HCT116 (cell line): ENCODE measurements around the gene MORF4L1. TPM values are rescaled to one million over a fixed set of nuclear protein-coding genes. Genes with fewer than 3 reads are reported as not detected.
"Not testable (repeated sequence)": the region's sequence is repeated elsewhere in the genome, so short reads cannot be mapped to it uniquely, and the experiment has no call there.

Source experiments
- ATAC-seq: fragments of 200-7000 bp; cut with Tn5 transposase; 2 replicates; pipeline ENCODE4 v1.9.1; 2020; ENCODE audit warnings: mild to moderate bottlenecking, moderate library complexity
- BruUV-seq: library from RNA; stranded (reverse); fragments of 400-500 nt; replicated peaks from 2 replicates; lab custom pipeline; 2021; lab: Mats Ljungman, UMichigan
- CTCF ChIA-PET: fragments of 300-600 bp; sonication (Branson Sonifier 250); formaldehyde crosslinking; loops from one replicate; lab custom pipeline; 2021; ENCODE audit warnings: antibody characterized with exemption; lab: Charles Lee
- POLR2A ChIA-PET: fragments of 300-600, 350-600 bp; sonication (Branson Sonifier 250); formaldehyde crosslinking; loops from one replicate; lab custom pipeline; 2021; ENCODE audit warnings: antibody characterized with exemption; lab: Charles Lee
- RAD21 ChIA-PET, 2 experiments: fragments of 300-600 bp; sonication (Branson Sonifier 250); formaldehyde crosslinking; loops; one replicate each; lab custom pipeline; 2023; ENCODE audit warnings: low total read pairs in 2 of 2; ENCODE audit not compliant: uncharacterized antibody in 2 of 2, unreplicated experiment in 2 of 2, low non-redundant PET in 1 of 2; lab: Charles Lee
- DNase-seq: peaks from one replicate; pipeline ENCODE4 v3.0.0-alpha.2; 2010; ENCODE audit warnings: low read depth, low spot score
- H2AFZ ChIP-seq: fragments of 200-600 bp; shearing (Covaris generic), sonication (generic); 2 replicates; pipeline ENCODE4 v1.6.1; 2017; ENCODE audit warnings: low read depth, mixed run types, mixed read lengths, antibody characterized with exemption, low read length; ENCODE audit not compliant: poor library complexity, severe bottlenecking
- H3K27ac ChIP-seq: 2 replicates; pipeline ENCODE4 v1.5.1; 2012; ENCODE audit warnings: low read depth, low read length
- H3K27me3 ChIP-seq: fragments of 200-600 bp; sonication (generic); 2 replicates; pipeline ENCODE4 v1.6.1; 2016; ENCODE audit warnings: mixed run types, low read length, mixed read lengths; ENCODE audit not compliant: insufficient read depth
- H3K36me3 ChIP-seq, 2 experiments: fragments of 200-500 bp in 1 of 2; fragments of 200-600 bp in 1 of 2; sonication (Bioruptor generic) in 1 of 2; sonication (generic) in 1 of 2; 2 replicates each; pipeline versions ENCODE4 v1.5.1 to v1.6.1; 2014 to 2016; ENCODE audit warnings: low read length in 2 of 2, inconsistent platforms in 1 of 2, mixed read lengths in 1 of 2, mixed run types in 1 of 2; ENCODE audit not compliant: insufficient read depth in 2 of 2, control insufficient read depth in 1 of 2
- H3K4me1 ChIP-seq, 2 experiments: fragments of 200-600 bp in 1 of 2; sonication (generic) in 1 of 2; 2 replicates each; pipeline versions ENCODE4 v1.5.1 to v1.6.1; 2012 to 2017; ENCODE audit warnings: low read length in 2 of 2, inconsistent platforms in 1 of 2, mild to moderate bottlenecking in 1 of 2, mixed read lengths in 1 of 2, mixed run types in 1 of 2, moderate library complexity in 1 of 2; ENCODE audit not compliant: insufficient read depth in 2 of 2, control insufficient read depth in 1 of 2
- H3K4me2 ChIP-seq: fragments of 200-600 bp; sonication (generic); 2 replicates; pipeline ENCODE4 v1.6.1; 2017; ENCODE audit warnings: mixed run types, low read length, mixed read lengths
- H3K4me3 ChIP-seq, 2 experiments: fragments of 200-600 bp in 1 of 2; sonication (generic) in 1 of 2; replicated peaks in 1 of 2; 2 replicates each; pipeline ENCODE4 v1.5.1; 2011 to 2016; ENCODE audit warnings: low read length in 2 of 2, control low read depth in 1 of 2, low read depth in 1 of 2, mild to moderate bottlenecking in 1 of 2, mixed read lengths in 1 of 2, mixed run types in 1 of 2
- H3K79me2 ChIP-seq: fragments of 200-600 bp; sonication (generic); 2 replicates; pipeline ENCODE4 v1.6.1; 2017; ENCODE audit warnings: mild to moderate bottlenecking, mixed run types, low read length, moderate library complexity, mixed read lengths; ENCODE audit not compliant: insufficient read depth
- H3K9ac ChIP-seq: fragments of 200-600 bp; sonication (generic); 2 replicates; pipeline ENCODE4 v1.6.1; 2016; ENCODE audit warnings: low read length, mixed read lengths
- H3K9me2 ChIP-seq: fragments of 200-600 bp; sonication (generic), shearing (Covaris generic); 2 replicates; pipeline ENCODE4 v1.6.1; 2017; ENCODE audit warnings: mixed run types, mild to moderate bottlenecking, moderate library complexity; ENCODE audit not compliant: insufficient read depth
- H3K9me3 ChIP-seq, 2 experiments: fragments of 200-500 bp in 1 of 2; fragments of 200-600 bp in 1 of 2; sonication (Bioruptor generic) in 1 of 2; sonication (generic) in 1 of 2; 2 replicates each; pipeline ENCODE4 v1.6.1; 2014 to 2017; ENCODE audit warnings: low read length in 2 of 2, mixed read lengths in 2 of 2, inconsistent platforms in 1 of 2, low read depth in 1 of 2, mild to moderate bottlenecking in 1 of 2, mixed run types in 1 of 2, moderate library complexity in 1 of 2; ENCODE audit not compliant: control insufficient read depth in 1 of 2, insufficient read depth in 1 of 2
- H4K20me1 ChIP-seq: fragments of 200-600 bp; sonication (generic), shearing (Covaris generic); 2 replicates; pipeline ENCODE4 v1.6.1; 2017; ENCODE audit warnings: mixed run types, mild to moderate bottlenecking, moderate library complexity; ENCODE audit not compliant: insufficient read depth
- ATF3 ChIP-seq: IDR thresholded peaks from 2 replicates; pipeline ENCODE4 v1.6.1; 2012
- CEBPB ChIP-seq: IDR thresholded peaks from 2 replicates; pipeline ENCODE4 v1.6.1; 2012; ENCODE audit warnings: low read depth
- EZH2 ChIP-seq: fragments of 200-600 bp; sonication (generic); IDR thresholded peaks from 2 replicates; pipeline ENCODE4 v1.6.1; 2017; ENCODE audit warnings: antibody characterized with exemption, mixed run types
- FOSL1 ChIP-seq: IDR thresholded peaks from 2 replicates; pipeline ENCODE4 v1.6.1; 2012; ENCODE audit warnings: low read depth
- MAX ChIP-seq: IDR thresholded peaks from 2 replicates; pipeline ENCODE4 v1.6.1; 2012
- POLR2AphosphoS5 ChIP-seq: IDR thresholded peaks from 2 replicates; pipeline ENCODE4 v1.6.1; 2011; ENCODE audit warnings: mild to moderate bottlenecking, low read depth, low read length, moderate library complexity
- REST ChIP-seq: IDR thresholded peaks from 2 replicates; pipeline ENCODE4 v1.6.1; 2012; ENCODE audit warnings: low read depth
- SP1 ChIP-seq: IDR thresholded peaks from 2 replicates; pipeline ENCODE4 v1.6.1; 2012; ENCODE audit warnings: low read depth
- SRF ChIP-seq: IDR thresholded peaks from 2 replicates; pipeline ENCODE4 v1.6.1; 2012; ENCODE audit warnings: low read depth
- YY1 ChIP-seq: IDR thresholded peaks from 2 replicates; pipeline ENCODE4 v1.6.1; 2011; ENCODE audit warnings: low read length, low read depth, moderate library complexity, mild to moderate bottlenecking; ENCODE audit not compliant: insufficient replicate concordance; ENCODE audit errors: extremely low read depth
- ZBTB33 ChIP-seq: IDR thresholded peaks from 2 replicates; pipeline ENCODE4 v1.6.1; 2011; ENCODE audit warnings: mild to moderate bottlenecking, low read length, moderate library complexity; ENCODE audit not compliant: insufficient replicate concordance; ENCODE audit errors: extremely low read depth
- intact Hi-C: fragments of 100-400 bp; cut with micrococcal nuclease; formaldehyde crosslinking; loops from 2 replicates; pipeline ENCODE4 v1.10.0; 2022
- total RNA-seq: library from RNA; stranded (reverse); gene quantifications from one replicate; pipeline ENCODE4 v1.2.1, GENCODE V29; 2021; ENCODE audit not compliant: unreplicated experiment

MORF4L1 gene
- total RNA-seq, 1 experiment from 2014 or later, result 273 TPM

GRCh38 chr15:78902281-78903032, 29.8 kb downstream of the MORF4L1 start:
- POLR2A ChIA-PET, ATAC-seq, H3K9ac ChIP-seq, H3K4me3 ChIP-seq, H2AFZ ChIP-seq, H3K9me3 ChIP-seq, H3K9me2 ChIP-seq, H4K20me1 ChIP-seq, DNase-seq, H3K27me3 ChIP-seq, intact Hi-C loops, H3K4me1 ChIP-seq, RAD21 ChIA-PET, BruUV-seq, H3K4me2 ChIP-seq, H3K27ac ChIP-seq: not testable (repeated sequence)
- H3K79me2 ChIP-seq, result peaks cover 39% of the 10 kb centered on the region
- CTCF ChIA-PET, result interaction anchor here (1.1 kb wide), 1 partner anchor 283 kb away, joined by 3 read pairs; no protein-coding TSS in a partner anchor
- H3K36me3 ChIP-seq, result peaks cover 49 to 72% of the 10 kb centered on the region in 2 experiments

- H3K36me3 ChIP-seq, result peaks cover 38 to 60% of the 10 kb centered on the region in 2 experiments
- ATAC-seq (no peak), DNase-seq (no peak)
- no peaks in the 10 kb centered on the region for H3K27me3 ChIP-seq
- intact Hi-C loops, result no loop called here
- H3K4me3 ChIP-seq, result no peak overlapping the region
- no TSS peak for BruUV-seq
- ChIA-PET CTCF (no interaction called here), POLR2A (no interaction called here), RAD21 (no interaction called here)
- no peak overlapping the region for H3K27ac ChIP-seq
- no peak overlapping the region for H2AFZ ChIP-seq
- no peak overlapping the region for H3K4me2 ChIP-seq
- H3K4me1 ChIP-seq, result no peaks in the 10 kb centered on the region
- no peak overlapping the region for H3K9ac ChIP-seq
- no peaks in the 10 kb centered on the region for H3K9me3 ChIP-seq
- 0 out of 2 replicates have a peak, but pooled peaks cover 7% of the 10 kb centered on the region for H4K20me1 ChIP-seq
- H3K79me2 ChIP-seq, result peaks cover 18% of the 10 kb centered on the region
- no peaks in the 10 kb centered on the region for H3K9me2 ChIP-seq
- no peak for TF ChIP-seq REST
- no peak for TF ChIP-seq FOSL1
- no peak for TF ChIP-seq ATF3
- no peak for TF ChIP-seq SRF
- no peak for TF ChIP-seq EZH2
- TF ChIP-seq CEBPB, result no peak
- no peak for TF ChIP-seq ZBTB33
- no peak for TF ChIP-seq SP1
- TF ChIP-seq POLR2AphosphoS5, result no peak
- no peak for TF ChIP-seq MAX
- no peak for TF ChIP-seq YY1
Observed at GRCh38 chr15:78904599-78905358, 32.1 kb downstream of the MORF4L1 start.
